GM19452 (cell line): ENCODE measurements around the gene APBB2.

Experiments
- ATAC-seq: cut with Tn5 transposase; IDR thresholded peaks from one replicate; pipeline ENCODE4 v1.9.1; 2021; ENCODE audit not compliant: unreplicated experiment

The APBB2 gene

DNA sequence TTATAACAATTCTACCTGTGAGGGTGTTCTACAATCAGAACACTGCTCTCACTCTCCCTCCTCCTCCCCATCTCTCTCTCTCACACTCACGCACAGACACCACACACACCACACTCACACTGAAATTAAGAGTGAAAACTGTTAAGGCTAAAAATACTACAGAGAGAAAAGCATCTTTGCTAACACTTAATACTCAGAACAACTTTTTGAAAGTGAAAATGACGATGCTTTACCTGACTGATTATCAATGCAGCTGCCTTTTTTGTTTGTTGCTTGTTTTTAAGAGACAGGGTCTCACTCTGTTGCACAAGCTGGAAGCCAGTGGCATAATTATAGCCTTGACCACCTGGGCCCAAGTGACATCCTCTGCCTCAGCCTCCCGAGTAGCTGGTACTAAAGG, 222.4 kb downstream of the APBB2 start:
- peak; percentile 42 for ATAC-seq

DNA sequence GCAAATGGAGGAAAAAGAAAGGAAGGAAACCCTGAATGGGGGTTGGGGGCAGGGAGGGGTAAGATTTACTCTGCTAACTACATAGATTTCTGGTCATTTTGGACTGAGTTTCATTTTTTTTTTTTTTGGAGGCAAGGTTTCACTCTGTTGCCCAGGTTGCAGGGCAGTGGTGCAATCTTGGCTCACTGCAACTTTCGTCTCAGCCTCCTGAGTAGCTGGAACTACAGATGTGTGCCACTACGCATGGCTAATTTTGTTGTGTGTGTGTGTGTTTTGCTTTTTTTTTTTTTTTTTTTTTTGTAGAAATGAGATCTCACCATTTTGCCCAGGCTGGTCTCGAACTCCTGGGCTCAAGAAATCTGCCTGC, 223.5 kb downstream of the APBB2 start:
- no peak for ATAC-seq

- no peak for ATAC-seq
Measured at GRCh38 chr4:40990236-40990898, 224.0 kb downstream of the APBB2 start.

DNA sequence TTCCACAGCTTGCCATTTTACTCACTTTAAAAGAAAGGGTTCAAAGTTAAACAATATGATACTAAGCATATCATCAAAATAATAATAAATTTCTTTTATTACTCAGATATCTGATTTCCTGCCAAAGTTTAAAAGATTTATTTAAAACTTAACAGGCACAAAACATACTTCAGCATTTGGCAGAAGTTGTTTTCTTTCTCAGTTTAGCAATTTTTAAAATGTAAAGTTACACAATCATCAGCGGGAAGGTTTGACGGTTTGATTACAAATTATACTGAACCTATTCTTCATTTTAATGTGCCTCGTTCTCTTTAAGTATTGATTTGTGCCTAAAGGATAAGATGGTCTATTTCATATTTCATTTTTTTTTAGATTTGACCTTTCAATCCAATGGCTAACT, 227.2 kb downstream of the APBB2 start:
- ATAC-seq = no peak

DNA sequence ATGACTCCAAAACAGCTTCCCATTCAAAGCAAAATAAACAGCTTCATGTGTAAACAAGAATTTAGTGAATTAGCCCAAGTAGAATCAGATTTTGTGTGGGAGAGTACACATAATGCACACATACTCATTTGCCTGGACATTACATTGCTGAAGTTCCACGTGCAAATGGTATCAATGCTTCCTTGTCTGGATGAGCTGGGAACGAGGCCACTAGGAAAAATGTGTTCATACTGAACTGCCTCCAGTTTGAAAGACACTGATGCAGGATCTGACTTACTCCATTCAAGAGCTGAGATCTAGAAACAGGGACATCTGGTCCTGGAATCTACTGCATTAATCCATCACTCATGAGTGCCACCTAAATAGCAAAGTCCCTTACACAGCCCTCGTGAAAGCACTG, 228.0 kb downstream of the APBB2 start:
- ATAC-seq = no peak

GRCh38 chr4:40984051-40984450, 230.3 kb downstream of the APBB2 start:
- no peak for ATAC-seq

DNA sequence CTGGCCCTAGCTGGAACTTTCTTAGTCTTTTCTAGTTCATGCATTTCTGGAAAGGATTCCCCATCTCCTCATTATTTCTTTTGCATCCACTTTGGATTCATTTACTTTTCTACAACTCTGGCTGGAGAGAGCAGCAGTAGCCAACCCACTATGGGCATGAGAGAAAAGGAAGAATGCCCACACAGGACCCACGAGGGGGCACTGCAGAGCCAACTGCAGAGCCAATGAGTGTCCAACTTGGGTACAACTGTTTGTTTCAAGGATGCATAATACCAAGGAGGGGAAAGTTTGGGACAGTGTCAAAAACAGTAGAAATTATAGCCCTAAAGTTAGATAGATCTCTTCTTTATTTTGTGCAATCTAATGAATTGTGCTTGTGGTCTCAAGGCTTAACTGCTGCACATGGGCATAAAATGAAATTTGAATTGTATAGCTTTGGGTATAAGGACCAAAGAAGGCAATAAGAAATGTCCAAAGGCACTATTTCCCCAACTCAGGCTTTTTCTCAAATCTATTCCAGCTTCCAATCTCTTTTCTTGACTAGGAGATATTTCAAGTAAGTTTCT, 233.9 kb downstream of the APBB2 start:
- no peak for ATAC-seq

DNA sequence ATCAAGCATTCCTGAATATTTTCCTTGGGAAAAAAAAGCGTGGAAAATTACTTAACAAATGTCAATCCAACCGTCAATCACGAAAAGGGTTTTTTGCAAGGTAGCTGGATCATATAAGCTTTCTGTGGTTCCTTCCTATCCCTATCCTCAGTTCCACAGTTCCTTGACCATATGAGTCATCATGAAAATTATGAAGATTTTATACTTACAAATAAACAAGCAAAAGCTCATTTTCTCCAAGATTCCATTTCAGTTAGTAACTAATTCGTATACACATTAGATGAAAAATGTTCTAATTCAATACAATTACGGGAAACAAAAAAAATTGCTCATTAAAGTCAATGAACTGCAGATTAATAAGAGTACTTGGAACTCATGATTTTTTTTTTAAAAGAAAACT, 235.8 kb downstream of the APBB2 start:
- no peak for ATAC-seq

DNA sequence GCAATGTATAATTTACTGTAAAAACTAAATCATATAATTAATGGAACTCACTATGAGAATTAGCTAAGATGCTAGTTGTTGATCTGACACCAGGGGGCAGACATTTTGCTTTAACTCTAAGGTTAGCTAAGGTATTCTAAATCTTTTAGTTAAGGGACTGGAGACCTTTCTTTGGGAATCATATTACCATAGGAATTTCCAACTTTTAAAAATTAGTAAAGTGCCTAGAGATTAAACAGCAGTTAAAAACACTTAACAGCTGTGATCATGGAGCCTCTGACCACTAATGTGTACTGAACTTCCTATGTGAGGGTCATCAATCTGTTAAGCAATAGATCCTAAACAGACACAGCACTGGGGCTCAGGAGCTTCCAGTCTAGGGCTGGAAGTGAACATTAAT, 238.0 kb downstream of the APBB2 start:
- no peak for ATAC-seq

DNA sequence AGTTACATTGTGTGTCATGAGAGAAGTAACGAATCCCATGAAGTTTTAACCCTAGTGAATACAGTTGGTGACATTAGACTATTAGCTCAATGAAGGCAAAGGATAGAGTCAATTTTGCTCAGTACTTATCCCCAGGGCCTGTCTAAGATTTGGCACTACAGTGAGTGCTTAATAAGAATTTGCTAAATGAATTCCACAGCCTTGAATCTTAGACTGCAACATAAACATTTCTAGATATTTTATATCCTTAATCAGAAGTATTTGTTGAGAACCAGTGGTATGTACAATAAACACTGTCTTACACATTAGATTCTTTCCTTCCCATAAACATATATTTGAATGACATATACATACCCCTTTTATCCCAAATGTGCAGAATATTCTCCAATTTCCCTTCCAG, 241.6 kb downstream of the APBB2 start:
- ATAC-seq = no peak

GRCh38 chr4:40971338-40971737, 243.0 kb downstream of the APBB2 start:
- no peak for ATAC-seq

DNA sequence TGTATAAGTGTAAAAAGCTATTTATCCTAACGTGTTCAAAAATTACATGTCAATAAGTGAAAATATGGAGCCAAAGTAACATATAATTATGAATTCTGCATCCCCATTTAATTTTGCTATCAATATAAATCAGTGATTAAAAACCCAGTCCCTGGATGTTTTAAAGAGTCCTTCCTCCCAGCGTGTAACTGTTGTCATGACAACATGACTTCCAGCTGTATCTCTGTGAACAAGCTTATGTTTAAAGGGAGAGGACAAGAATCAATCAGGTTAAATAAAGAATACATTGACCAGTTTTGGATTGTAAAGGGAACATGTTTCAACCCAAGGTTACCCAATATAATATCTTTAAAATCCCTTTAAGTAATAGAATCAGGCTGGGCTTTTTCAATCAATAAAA, 244.8 kb downstream of the APBB2 start:
- no peak for ATAC-seq

DNA sequence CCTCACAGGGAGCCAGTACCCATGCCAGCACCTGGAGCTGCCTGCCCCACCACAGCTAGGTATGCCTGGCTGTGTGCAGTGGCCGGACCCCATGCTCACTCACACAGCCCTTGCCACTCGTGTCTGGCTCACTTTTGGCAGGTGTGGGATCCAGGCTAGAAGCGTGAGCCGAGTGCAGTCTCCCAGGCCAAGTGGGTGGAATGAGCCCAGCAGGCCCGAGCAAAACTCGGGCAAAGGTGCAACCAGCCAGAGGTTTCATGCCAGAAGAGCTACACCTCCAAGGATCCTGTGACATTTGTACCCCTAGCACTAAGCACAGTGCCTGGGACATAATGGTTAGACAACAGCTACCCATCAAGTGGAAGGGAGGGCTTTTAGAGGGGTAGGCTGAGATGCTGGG, 246.8 kb downstream of the APBB2 start:
- no peak for ATAC-seq

DNA sequence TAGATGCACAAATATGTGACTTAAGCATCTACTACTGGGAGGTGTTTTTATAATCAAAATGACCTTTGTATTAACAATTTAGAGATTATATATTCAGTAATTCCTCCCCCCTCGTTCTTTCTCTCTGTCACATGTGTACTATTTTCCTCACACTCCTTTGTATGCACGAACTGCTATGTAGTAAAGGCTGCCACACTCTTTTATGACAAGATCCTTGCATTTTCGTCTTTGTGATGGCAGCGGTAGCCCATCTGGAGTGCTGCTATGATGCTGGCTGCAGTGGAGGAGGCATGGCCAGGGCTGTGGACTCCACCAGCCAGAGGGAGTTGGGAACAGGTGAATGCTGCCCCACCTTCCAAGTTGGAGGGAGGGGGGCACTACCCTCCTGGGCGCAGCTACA, 248.3 kb downstream of the APBB2 start:
- no peak for ATAC-seq

- no peak for ATAC-seq
Measured at GRCh38 chr4:40963897-40964478, 250.4 kb downstream of the APBB2 start.

GRCh38 chr4:40962551-40963180, 251.7 kb downstream of the APBB2 start:
- no peak for ATAC-seq

DNA sequence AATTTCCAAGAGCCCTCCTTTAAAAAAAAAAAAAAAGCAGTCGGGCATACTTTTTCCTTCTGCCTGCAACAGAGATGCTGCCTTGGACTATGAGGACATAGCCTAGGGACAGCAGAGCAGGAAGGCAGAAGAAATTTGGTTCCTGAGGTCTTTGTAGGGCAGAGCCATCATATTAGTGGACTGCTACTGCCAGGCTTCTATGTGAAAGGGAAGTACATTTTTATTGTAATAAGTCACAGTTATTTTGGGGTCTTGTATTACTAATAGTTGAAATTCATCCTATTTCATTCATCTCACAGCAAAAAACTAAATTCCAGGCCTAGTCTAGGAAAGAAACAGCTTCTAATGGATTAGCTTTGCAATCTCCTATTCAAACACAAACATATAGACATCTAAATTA, 253.4 kb downstream of the APBB2 start:
- ATAC-seq = no peak

GRCh38 chr4:40957281-40957680, 257.1 kb downstream of the APBB2 start:
- ATAC-seq = no peak

GRCh38 chr4:40956721-40957255, 257.6 kb downstream of the APBB2 start:
- ATAC-seq = no peak

DNA sequence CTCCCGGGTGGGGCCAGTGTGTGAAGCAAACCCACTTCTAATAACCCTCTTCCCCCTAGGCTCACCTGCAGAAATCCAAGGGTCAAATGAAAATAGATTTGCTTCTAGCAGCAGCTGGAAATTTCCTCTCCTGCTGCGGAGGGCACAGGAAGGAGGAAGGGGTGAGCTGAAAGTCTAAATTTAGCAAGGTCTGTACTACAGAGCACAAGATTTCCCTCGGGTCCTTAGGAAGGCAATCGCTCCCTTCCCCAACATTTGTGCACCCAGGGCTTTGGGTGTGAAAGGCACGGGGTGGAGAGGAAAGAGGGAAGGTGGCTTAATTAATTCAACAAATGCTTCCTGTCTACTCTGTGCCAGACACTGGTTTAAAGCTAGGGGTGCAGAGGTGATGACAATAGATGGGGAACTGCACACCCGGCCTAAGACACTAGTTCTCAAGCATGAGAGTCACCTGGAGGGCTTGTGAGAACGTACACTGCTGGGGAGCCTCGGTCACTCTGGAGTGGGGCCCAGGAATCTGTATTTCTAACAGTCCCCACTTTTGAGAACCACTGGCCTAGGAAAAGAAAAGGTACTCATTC, 260.2 kb downstream of the APBB2 start:
- ATAC-seq = no peak

DNA sequence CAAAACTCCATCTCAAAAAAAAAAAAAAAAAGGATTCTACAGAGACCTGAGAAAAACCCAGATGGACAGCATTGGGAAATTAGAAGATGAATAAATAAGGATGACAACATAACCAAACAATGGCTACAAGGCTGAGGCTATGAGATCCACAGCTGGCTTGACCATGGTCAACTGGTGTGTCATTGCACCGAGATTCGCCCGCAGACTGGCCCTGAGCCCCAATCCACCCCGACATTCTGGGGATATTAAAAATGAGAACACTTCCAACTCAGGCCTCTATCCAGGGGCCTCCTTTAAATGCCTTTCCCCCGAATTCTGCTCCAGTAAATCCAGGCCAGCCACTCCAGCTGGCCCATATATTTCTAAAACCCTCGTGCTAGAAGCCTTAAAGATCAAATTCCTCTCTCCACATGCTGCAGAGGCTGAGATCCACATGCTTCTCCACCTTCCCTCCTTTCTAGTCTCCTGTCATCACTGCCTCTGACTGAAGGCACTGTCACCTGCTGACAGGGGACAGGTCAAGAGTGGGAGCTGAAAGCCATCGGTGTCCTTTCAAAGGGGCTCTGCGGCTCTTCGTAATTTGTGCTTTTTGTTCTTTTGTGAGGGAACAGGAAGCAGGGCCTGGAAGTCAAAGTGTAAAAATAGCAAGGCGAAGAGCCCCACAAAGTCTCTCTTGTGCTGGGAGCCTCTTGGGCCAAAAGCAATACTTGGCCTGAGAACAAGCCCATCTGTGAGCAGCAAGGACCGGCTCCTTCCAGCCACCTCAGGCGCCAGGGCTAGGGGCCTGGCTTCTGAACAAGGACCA, 260.9 kb downstream of the APBB2 start:
- no peak for ATAC-seq
